HepG2 (cell line): ENCODE data around the gene ZNF211. TPM values are rescaled to one million over a fixed set of nuclear protein-coding genes. Genes with fewer than 3 reads are reported as not detected.

Experiments used
- BORCS8-MEF2B ChIP-seq: sonication (generic); formaldehyde crosslinking; IDR thresholded peaks from 2 replicates; pipeline ENCODE4 v1.8.0; 2022; ENCODE audit warnings: mild to moderate bottlenecking, missing genetic modification reagents
- BRD4 ChIP-seq: sonication (generic); formaldehyde crosslinking; IDR thresholded peaks from 2 replicates; pipeline ENCODE4 v1.4.0; 2020; ENCODE audit warnings: missing genetic modification reagents
- NBN ChIP-seq: fragments of 450-650 bp; conservative IDR thresholded peaks from 2 replicates; pipeline ENCODE4 v1.6.1; 2017
- NFKBIZ ChIP-seq: IDR thresholded peaks from 2 replicates; pipeline ENCODE4 v1.6.1; 2018; ENCODE audit warnings: missing genetic modification reagents, missing compliant biosample characterization
- THAP11 ChIP-seq: IDR thresholded peaks from 2 replicates; pipeline ENCODE4 v1.6.1; 2016; ENCODE audit warnings: missing biosample characterization, missing genetic modification reagents
- ZEB1 ChIP-seq: IDR thresholded peaks from 2 replicates; pipeline ENCODE4 v1.6.1; 2012; ENCODE audit warnings: mild to moderate bottlenecking, low read depth, inconsistent platforms; ENCODE audit not compliant: insufficient replicate concordance
- ZNF136 ChIP-seq: sonication (generic); formaldehyde crosslinking; IDR thresholded peaks from 2 replicates; pipeline ENCODE4 v1.8.1; 2022; ENCODE audit warnings: low read depth, mild to moderate bottlenecking, moderate library complexity, missing genetic modification reagents
- polyA plus RNA-seq, 8 experiments: library from polyadenylated mRNA; depleted of rRNA in 3 of 8; stranded (reverse) in 7 of 8; unstranded in 1 of 8; fragments of >200 nt; fragmentation: Illumina TruSeq in 4 of 8; extraction: Trizol in 4 of 8; gene quantifications; 2 replicates each; pipeline versions ENCODE4 v1.2.1 to v1.2.3, GENCODE V29; 2011 to 2016; ENCODE audit warnings: low read depth in 4 of 8, missing spikeins in 1 of 8, mixed read lengths in 1 of 8; ENCODE audit not compliant: insufficient read depth in 1 of 8
- total RNA-seq, 5 experiments: library from RNA; depleted of rRNA; stranded (reverse); fragments of >200 nt; fragmentation: Illumina TruSeq; extraction: Trizol; gene quantifications; 2 replicates each; pipeline ENCODE4 v1.2.3, GENCODE V29; 2016; ENCODE audit warnings: low read depth in 1 of 5
- TF ChIP-seq, protein P1 (sequence below), 2 experiments: fragments of 450-650 bp in 1 of 2; sonication (generic) in 1 of 2; formaldehyde crosslinking in 1 of 2; IDR thresholded peaks; 2 replicates each; pipeline versions ENCODE4 v1.6.1 to v1.8.0; 2016 to 2022; ENCODE audit warnings: antibody characterized with exemption in 1 of 2, mild to moderate bottlenecking in 1 of 2, missing genetic modification reagents in 1 of 2
- TF ChIP-seq, protein P2 (sequence below): sonication (generic); formaldehyde crosslinking; IDR thresholded peaks from 2 replicates; pipeline ENCODE4 v1.8.0; 2023; ENCODE audit warnings: mild to moderate bottlenecking, missing genetic modification reagents
- TF ChIP-seq, protein P3 (sequence below): IDR thresholded peaks from 2 replicates; pipeline ENCODE4 v1.6.1; 2016; ENCODE audit warnings: mild to moderate bottlenecking
- TF ChIP-seq, protein P4 (sequence below): IDR thresholded peaks from 2 replicates; pipeline ENCODE4 v1.6.1; 2016; ENCODE audit warnings: low read depth, missing genetic modification reagents, missing compliant biosample characterization

Gene ZNF211
- total and polyA plus RNA-seq, 2 of the 13 experiments (the other 11 are each of a cell fraction or from before 2014, with no cell fraction given) = 9.9 to 11.2 TPM

DNA sequence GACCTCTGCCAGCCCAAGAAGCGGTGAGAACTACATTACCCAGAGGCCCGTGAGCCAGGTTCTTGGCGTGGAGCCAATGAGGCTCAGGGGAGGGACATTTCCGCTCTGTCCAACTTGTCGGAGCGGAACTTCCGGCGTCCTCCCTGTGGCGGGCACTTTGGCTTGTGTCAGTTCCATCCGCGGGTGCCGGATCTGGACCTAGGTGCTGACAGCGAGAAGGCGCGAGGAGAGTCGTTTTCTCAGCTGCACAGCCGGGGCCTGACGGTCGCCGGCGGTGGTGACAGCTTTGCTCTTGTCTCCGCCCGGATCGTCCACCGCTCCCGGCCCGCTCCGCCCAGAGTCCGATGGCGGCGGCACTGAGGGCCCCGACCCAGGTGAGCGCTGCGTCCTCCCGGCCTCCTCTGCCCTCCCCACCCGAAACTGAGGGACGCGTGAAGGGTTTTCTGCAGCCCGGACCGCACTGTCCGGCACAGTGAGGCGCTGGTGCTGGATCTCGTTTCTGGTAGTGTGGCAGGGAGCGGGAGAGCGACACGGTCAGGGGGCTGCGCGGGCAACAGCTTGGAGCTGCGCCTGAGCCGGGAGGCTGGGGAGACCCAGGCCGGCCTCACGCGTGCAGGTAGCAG is 33.1 kb upstream of the ZNF211 start, which contains the start of gene ZNF530 (continued):
- TF ChIP-seq, protein P1, sequence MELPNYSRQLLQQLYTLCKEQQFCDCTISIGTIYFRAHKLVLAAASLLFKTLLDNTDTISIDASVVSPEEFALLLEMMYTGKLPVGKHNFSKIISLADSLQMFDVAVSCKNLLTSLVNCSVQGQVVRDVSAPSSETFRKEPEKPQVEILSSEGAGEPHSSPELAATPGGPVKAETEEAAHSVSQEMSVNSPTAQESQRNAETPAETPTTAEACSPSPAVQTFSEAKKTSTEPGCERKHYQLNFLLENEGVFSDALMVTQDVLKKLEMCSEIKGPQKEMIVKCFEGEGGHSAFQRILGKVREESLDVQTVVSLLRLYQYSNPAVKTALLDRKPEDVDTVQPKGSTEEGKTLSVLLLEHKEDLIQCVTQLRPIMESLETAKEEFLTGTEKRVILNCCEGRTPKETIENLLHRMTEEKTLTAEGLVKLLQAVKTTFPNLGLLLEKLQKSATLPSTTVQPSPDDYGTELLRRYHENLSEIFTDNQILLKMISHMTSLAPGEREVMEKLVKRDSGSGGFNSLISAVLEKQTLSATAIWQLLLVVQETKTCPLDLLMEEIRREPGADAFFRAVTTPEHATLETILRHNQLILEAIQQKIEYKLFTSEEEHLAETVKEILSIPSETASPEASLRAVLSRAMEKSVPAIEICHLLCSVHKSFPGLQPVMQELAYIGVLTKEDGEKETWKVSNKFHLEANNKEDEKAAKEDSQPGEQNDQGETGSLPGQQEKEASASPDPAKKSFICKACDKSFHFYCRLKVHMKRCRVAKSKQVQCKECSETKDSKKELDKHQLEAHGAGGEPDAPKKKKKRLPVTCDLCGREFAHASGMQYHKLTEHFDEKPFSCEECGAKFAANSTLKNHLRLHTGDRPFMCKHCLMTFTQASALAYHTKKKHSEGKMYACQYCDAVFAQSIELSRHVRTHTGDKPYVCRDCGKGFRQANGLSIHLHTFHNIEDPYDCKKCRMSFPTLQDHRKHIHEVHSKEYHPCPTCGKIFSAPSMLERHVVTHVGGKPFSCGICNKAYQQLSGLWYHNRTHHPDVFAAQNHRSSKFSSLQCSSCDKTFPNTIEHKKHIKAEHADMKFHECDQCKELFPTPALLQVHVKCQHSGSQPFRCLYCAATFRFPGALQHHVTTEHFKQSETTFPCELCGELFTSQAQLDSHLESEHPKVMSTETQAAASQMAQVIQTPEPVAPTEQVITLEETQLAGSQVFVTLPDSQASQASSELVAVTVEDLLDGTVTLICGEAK (IDR thresholded peaks at IDR 0.05) = peak; percentile 72
- TF ChIP-seq, protein P1 (CRISPR knock-in tag; IDR thresholded peaks at IDR 0.05) = no peak; the same call in 1 of the 2 replicates
- TF ChIP-seq NFKBIZ (peak; percentile 22; the same call in 1 of the 2 replicates), NBN (no peak), ZNF136 (CRISPR knock-in tag) (0 out of 2 replicates have a peak, but pooled peaks have one; percentile 53), THAP11 (CRISPR knock-in tag) (peak; percentile 100), BORCS8-MEF2B (CRISPR knock-in tag) (peak; percentile 90), BRD4 (CRISPR knock-in tag) (no peak), ZEB1 (no peak)
- TF ChIP-seq, protein P2, sequence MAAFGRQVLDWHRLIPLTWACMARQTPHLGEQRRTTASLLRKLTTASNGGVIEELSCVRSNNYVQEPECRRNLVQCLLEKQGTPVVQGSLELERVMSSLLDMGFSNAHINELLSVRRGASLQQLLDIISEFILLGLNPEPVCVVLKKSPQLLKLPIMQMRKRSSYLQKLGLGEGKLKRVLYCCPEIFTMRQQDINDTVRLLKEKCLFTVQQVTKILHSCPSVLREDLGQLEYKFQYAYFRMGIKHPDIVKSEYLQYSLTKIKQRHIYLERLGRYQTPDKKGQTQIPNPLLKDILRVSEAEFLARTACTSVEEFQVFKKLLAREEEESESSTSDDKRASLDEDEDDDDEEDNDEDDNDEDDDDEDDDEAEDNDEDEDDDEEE (CRISPR knock-in tag) = no peak
- TF ChIP-seq, protein P3, sequence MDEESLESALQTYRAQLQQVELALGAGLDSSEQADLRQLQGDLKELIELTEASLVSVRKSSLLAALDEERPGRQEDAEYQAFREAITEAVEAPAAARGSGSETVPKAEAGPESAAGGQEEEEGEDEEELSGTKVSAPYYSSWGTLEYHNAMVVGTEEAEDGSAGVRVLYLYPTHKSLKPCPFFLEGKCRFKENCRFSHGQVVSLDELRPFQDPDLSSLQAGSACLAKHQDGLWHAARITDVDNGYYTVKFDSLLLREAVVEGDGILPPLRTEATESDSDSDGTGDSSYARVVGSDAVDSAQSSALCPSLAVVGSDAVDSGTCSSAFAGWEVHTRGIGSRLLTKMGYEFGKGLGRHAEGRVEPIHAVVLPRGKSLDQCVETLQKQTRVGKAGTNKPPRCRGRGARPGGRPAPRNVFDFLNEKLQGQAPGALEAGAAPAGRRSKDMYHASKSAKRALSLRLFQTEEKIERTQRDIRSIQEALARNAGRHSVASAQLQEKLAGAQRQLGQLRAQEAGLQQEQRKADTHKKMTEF (CRISPR knock-in tag) = peak; percentile 73
- TF ChIP-seq, protein P4, sequence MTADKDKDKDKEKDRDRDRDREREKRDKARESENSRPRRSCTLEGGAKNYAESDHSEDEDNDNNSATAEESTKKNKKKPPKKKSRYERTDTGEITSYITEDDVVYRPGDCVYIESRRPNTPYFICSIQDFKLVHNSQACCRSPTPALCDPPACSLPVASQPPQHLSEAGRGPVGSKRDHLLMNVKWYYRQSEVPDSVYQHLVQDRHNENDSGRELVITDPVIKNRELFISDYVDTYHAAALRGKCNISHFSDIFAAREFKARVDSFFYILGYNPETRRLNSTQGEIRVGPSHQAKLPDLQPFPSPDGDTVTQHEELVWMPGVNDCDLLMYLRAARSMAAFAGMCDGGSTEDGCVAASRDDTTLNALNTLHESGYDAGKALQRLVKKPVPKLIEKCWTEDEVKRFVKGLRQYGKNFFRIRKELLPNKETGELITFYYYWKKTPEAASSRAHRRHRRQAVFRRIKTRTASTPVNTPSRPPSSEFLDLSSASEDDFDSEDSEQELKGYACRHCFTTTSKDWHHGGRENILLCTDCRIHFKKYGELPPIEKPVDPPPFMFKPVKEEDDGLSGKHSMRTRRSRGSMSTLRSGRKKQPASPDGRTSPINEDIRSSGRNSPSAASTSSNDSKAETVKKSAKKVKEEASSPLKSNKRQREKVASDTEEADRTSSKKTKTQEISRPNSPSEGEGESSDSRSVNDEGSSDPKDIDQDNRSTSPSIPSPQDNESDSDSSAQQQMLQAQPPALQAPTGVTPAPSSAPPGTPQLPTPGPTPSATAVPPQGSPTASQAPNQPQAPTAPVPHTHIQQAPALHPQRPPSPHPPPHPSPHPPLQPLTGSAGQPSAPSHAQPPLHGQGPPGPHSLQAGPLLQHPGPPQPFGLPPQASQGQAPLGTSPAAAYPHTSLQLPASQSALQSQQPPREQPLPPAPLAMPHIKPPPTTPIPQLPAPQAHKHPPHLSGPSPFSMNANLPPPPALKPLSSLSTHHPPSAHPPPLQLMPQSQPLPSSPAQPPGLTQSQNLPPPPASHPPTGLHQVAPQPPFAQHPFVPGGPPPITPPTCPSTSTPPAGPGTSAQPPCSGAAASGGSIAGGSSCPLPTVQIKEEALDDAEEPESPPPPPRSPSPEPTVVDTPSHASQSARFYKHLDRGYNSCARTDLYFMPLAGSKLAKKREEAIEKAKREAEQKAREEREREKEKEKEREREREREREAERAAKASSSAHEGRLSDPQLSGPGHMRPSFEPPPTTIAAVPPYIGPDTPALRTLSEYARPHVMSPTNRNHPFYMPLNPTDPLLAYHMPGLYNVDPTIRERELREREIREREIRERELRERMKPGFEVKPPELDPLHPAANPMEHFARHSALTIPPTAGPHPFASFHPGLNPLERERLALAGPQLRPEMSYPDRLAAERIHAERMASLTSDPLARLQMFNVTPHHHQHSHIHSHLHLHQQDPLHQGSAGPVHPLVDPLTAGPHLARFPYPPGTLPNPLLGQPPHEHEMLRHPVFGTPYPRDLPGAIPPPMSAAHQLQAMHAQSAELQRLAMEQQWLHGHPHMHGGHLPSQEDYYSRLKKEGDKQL (CRISPR knock-in tag) = no peak
